Left lung (tissue), 14 donors: ENCODE measurements around the gene ZNF99. TPM values are rescaled to one million over a fixed set of nuclear protein-coding genes. Genes with fewer than 3 reads are reported as not detected.

ENCODE experiments used
- ATAC-seq: fragments of 200-7000 bp; cut with Tn5 transposase; one replicate; pipeline ENCODE4 v1.9.1; 2020; ENCODE audit warnings: moderate library complexity
- DNase-seq, 4 donors: peaks; one replicate each; pipeline ENCODE4 v3.0.0-alpha.2; 2013 to 2020
- H3K27ac ChIP-seq, 2 donors: fragments of 200-600 bp; sonication (generic) in 1 of 2; one replicate each; pipeline versions ENCODE4 v1.5.0 to v1.8.0; 2020 to 2021
- H3K27me3 ChIP-seq, 2 donors: fragments of 200-600 bp; sonication (generic) in 1 of 2; one replicate each; pipeline versions ENCODE4 v1.5.0 to v1.8.0; 2020 to 2021
- H3K36me3 ChIP-seq, 2 donors: fragments of 200-600 bp; sonication (generic) in 1 of 2; one replicate each; pipeline versions ENCODE4 v1.5.0 to v1.8.0; 2020 to 2021
- H3K4me1 ChIP-seq, 2 donors: fragments of 200-600 bp; one replicate each; pipeline ENCODE4 v1.8.0; 2021
- H3K4me3 ChIP-seq, 2 donors: fragments of 200-600 bp; sonication (generic) in 1 of 2; one replicate each; pipeline versions ENCODE4 v1.5.0 to v1.8.0; 2020 to 2021; ENCODE audit warnings: mild to moderate bottlenecking in 1 of 2
- H3K9me3 ChIP-seq, 2 donors: fragments of 200-600 bp; sonication (generic) in 1 of 2; one replicate each; pipeline versions ENCODE4 v1.5.0 to v1.8.0; 2020 to 2021
- CTCF ChIP-seq, 2 donors: fragments of 200-600 bp; sonication (generic) in 1 of 2; IDR thresholded peaks; one replicate each; pipeline versions ENCODE4 v1.5.0 to v1.8.0; 2021; ENCODE audit warnings: antibody characterized with exemption in 2 of 2
- intact Hi-C, 2 donors: fragments of 100-400 bp; cut with DNase I; formaldehyde crosslinking; loops; one replicate each; pipeline versions ENCODE4 v1.11.2 to v1.14.2; 2022
- long read RNA-seq, 12 donors: library from polyadenylated mRNA in 2 of 12; unstranded in 2 of 12; transcript quantifications; one replicate each; pipeline ENCODE4 v2.0.0 and lab custom pipeline, GENCODE V29; 2019 to 2026
- polyA plus RNA-seq, 6 donors: library from polyadenylated mRNA; unstranded; fragments of 120-200 nt; gene quantifications; one replicate each; pipeline ENCODE4 v1.2.1, GENCODE V29; 2013; ENCODE audit not compliant: insufficient read length in 6 of 6
- total RNA-seq, 2 donors: library from RNA; stranded (reverse); fragmentation: NEBNext Ultra II Directional; extraction: Animal tissue kit (Norgen Biotek cat#: 25700); gene quantifications; one replicate each; pipeline ENCODE4 v1.2.1, GENCODE V29; 2021
- donor health status: DM: no; HTN: yes; CAD: no.
- donor health status: DM: no; HTN: no; CAD: no.

The ZNF99 gene
- total RNA-seq, result under 1 TPM; 0.06 to 0.10 TPM
- under 1 TPM; 0.25 to 0.72 (median 0.62) TPM for polyA plus RNA-seq
- long read RNA-seq, donor 1, result 0 reads
- long read RNA-seq, donor 2, result 0 reads
- long read RNA-seq, donor 3, result 0 reads
- long read RNA-seq, donor 4, result 0 reads
- long read RNA-seq, donor 5, result 0 reads
- long read RNA-seq, donor 6, result 0 reads
- long read RNA-seq, donor 7, result 0 reads
- long read RNA-seq, donor 8, result 0 reads
- long read RNA-seq, donor 9, result 0 reads
- long read RNA-seq, donor 10, result 0 reads
- long read RNA-seq, donor 11, result 0 reads
- long read RNA-seq, donor 12, result 0 reads

GRCh38 chr19:22783651-22784410 is at the start of gene ZNF99:
Gene ZNF99, minus strand, starts transcription at chr19:22784151. Its CDS starts 135 bp downstream, at chr19:22784016.
- H3K36me3 ChIP-seq, result no peaks in the 10 kb centered on the region
- ATAC-seq (peak; percentile 48), DNase-seq (peak in 2 of 4 donors; percentile 18 to 56)
- no peak for TF ChIP-seq CTCF (IDR thresholded peaks at IDR 0.05)
- H3K4me1 ChIP-seq, result no peaks in the 10 kb centered on the region
- peaks cover 0 to 53% of the 10 kb centered on the region in 2 donors for H3K9me3 ChIP-seq
- intact Hi-C loops, result no loop called here
- peak within 1 kb of the TSS in 1 of 2 donors; percentile 21 for H3K4me3 ChIP-seq
- H3K27ac ChIP-seq, result no peak within 1 kb of the TSS
- peaks cover 0 to 22% of the 10 kb centered on the region in 2 donors for H3K27me3 ChIP-seq

DNA sequence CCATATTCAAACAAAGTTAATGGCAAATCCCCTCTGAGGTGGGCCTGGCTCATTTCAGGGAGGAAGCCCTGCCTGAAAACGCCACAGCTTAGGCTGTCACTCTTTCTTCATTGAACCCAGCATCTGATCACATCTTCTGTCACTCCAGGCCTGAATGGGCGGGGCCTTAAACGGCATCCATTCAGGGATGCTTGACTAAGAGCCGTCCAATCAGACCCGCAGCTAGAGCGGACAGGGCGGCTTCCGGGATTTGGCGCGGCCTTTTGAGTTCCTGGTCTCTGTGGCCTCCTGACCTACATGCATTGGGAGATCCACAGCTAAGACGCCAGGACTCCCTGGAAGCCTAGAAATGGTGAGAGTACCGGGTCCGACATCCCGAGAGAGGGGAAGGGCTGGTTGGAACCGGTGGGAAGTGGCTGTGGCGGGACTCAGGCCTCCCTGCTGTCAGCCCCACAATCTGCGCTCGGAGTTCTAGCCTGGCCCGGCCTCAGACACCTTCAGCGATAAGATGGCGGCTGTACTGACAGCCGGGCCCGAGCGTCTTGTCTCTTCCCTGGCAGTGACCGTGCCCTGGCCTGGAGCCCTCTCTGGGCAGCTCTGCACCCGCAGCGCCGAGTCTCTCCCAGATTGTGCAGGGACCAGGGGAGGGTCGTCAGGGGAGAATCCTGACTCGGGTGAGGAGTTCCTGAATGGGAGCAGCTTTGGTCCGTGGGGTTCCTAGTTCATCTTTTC is 48.2 kb upstream of the ZNF99 start, which contains the start of gene ZNF723:
TSS of gene ZNF723 (plus strand) at position 261 of the 732 bp plus-strand sequence. CDS start at position 350, 89 bp downstream.
- Histone ChIP-seq H3K36me3 (no peaks in the 10 kb centered on the region), H3K27me3 (peaks cover 0 to 6% of the 10 kb centered on the region in 2 donors), H3K4me1 (no peaks in the 10 kb centered on the region), H3K9me3 (peaks cover 0 to 95% of the 10 kb centered on the region in 2 donors), H3K4me3 (no peak within 1 kb of the TSS), H3K27ac (no peak within 1 kb of the TSS)
- ATAC-seq (no peak), DNase-seq (no peak)
- TF ChIP-seq CTCF (IDR thresholded peaks at IDR 0.05), result no peak
- intact Hi-C loops, result no loop called here

- Histone ChIP-seq H3K36me3 (no peaks in the 10 kb centered on the region), H3K27me3 (peaks cover 0 to 6% of the 10 kb centered on the region in 2 donors), H3K27ac (no peak overlapping the region), H3K9me3 (peaks cover 0 to 98% of the 10 kb centered on the region in 2 donors), H3K4me1 (no peaks in the 10 kb centered on the region), H3K4me3 (no peak overlapping the region)
- intact Hi-C loops, result no loop called here
- DNase-seq, result no peak
- ATAC-seq, result no peak
- no peak for TF ChIP-seq CTCF (IDR thresholded peaks at IDR 0.05)
Measured at GRCh38 chr19:22831211-22831610, 47.3 kb upstream of the ZNF99 start.

- no peaks in the 10 kb centered on the region for H3K4me1 ChIP-seq
- intact Hi-C loops, result no loop called here
- no peak for TF ChIP-seq CTCF (IDR thresholded peaks at IDR 0.05)
Measured at GRCh38 chr19:22814124-22814523, 30.2 kb upstream of the ZNF99 start.

More at GRCh38 chr19:22814124-22814523, 30.2 kb upstream of the ZNF99 start:
- Histone ChIP-seq H3K27ac (no peak overlapping the region), H3K9me3 (peaks cover 0 to 92% of the 10 kb centered on the region in 2 donors), H3K4me3 (no peak overlapping the region), H3K36me3 (no peaks in the 10 kb centered on the region), H3K27me3 (peaks cover 0 to 4% of the 10 kb centered on the region in 2 donors)
- ATAC-seq (no peak), DNase-seq (no peak)
